ENCODE results near the gene PPIL1. TPM values are rescaled to one million over a fixed set of nuclear protein-coding genes. Genes with fewer than 3 reads are reported as not detected.

Gene PPIL1
- total and polyA plus RNA-seq, 7 donors: 13.2 to 28.0 (median 17.4) TPM

GRCh38 chr6:36857325-36857724 is 17.3 kb downstream of the PPIL1 start:
- TF ChIP-seq CTCF (IDR thresholded peaks at IDR 0.05): no peak
- no peak for TF ChIP-seq POLR2A (IDR thresholded peaks at IDR 0.05)
- TF ChIP-seq EP300 (IDR thresholded peaks at IDR 0.05): no peak
- TF ChIP-seq POLR2AphosphoS5 (IDR thresholded peaks at IDR 0.05): no peak
- Histone ChIP-seq H3K27me3 (no peaks in the 10 kb centered on the region), H3K36me3 (peaks cover 0 to 10% (median 0%) of the 10 kb centered on the region in 4 donors), H3K4me3 (no peak overlapping the region), H3K9me3 (no peaks in the 10 kb centered on the region), H3K4me1 (peaks cover 0 to 37% (median 14%) of the 10 kb centered on the region in 4 donors), H3K27ac (peak overlapping the region in 1 of 4 donors; percentile 15)
- DNase-seq: no peak
- intact Hi-C loops (cut with DNase I): loop anchor here (10.0 kb wide), 1 partner anchor 233 kb away; no protein-coding TSS in a partner anchor
- WGBS, 2 donors: 97 to 98% methylated on average over 4 of the region's 4 CpGs

GRCh38 chr6:36856277-36856676 is 18.3 kb downstream of the PPIL1 start:
- no peaks in the 10 kb centered on the region for H3K9me3 ChIP-seq
- intact Hi-C loops (cut with DNase I): loop anchor here (10.0 kb wide), 1 partner anchor 231 kb away; no protein-coding TSS in a partner anchor
- peaks cover 0 to 10% (median 0%) of the 10 kb centered on the region in 4 donors for H3K36me3 ChIP-seq
- H3K27me3 ChIP-seq: no peaks in the 10 kb centered on the region
- no peak for DNase-seq
- no peak for TF ChIP-seq POLR2AphosphoS5 (IDR thresholded peaks at IDR 0.05)
- TF ChIP-seq CTCF (IDR thresholded peaks at IDR 0.05): no peak
- TF ChIP-seq POLR2A (IDR thresholded peaks at IDR 0.05): no peak
- no peak for TF ChIP-seq EP300 (IDR thresholded peaks at IDR 0.05)
- H3K4me1 ChIP-seq: peaks cover 0 to 47% (median 19%) of the 10 kb centered on the region in 4 donors
- H3K4me3 ChIP-seq: no peak overlapping the region
- WGBS, 2 donors: 83 to 92% methylated on average over 8 of the region's 8 CpGs
- H3K27ac ChIP-seq: no peak overlapping the region

- no peak overlapping the region for H3K4me3 ChIP-seq
- no peaks in the 10 kb centered on the region for H3K9me3 ChIP-seq
- intact Hi-C loops (cut with DNase I): loop anchor here (10.0 kb wide), 1 partner anchor 231 kb away; no protein-coding TSS in a partner anchor
- WGBS, 2 donors: 93 to 95% methylated on average over 10 of the region's 10 CpGs
- no peaks in the 10 kb centered on the region for H3K27me3 ChIP-seq
- TF ChIP-seq POLR2A (IDR thresholded peaks at IDR 0.05) (no peak), EP300 (IDR thresholded peaks at IDR 0.05) (no peak), POLR2AphosphoS5 (IDR thresholded peaks at IDR 0.05) (no peak), CTCF (IDR thresholded peaks at IDR 0.05) (no peak)
- peaks cover 0 to 47% (median 20%) of the 10 kb centered on the region in 4 donors for H3K4me1 ChIP-seq
- H3K36me3 ChIP-seq: peaks cover 0 to 10% (median 0%) of the 10 kb centered on the region in 4 donors
- no peak for DNase-seq
- peak overlapping the region in 1 of 4 donors; percentile 3 for H3K27ac ChIP-seq
Observed at GRCh38 chr6:36855750-36856149, 18.9 kb downstream of the PPIL1 start.

- no peak for TF ChIP-seq EP300 (IDR thresholded peaks at IDR 0.05)
- no peak for TF ChIP-seq POLR2A (IDR thresholded peaks at IDR 0.05)
- no peak for TF ChIP-seq CTCF (IDR thresholded peaks at IDR 0.05)
- TF ChIP-seq POLR2AphosphoS5 (IDR thresholded peaks at IDR 0.05): peak in 1 of 4 donors; percentile 61
- Histone ChIP-seq H3K4me1 (peaks cover 0 to 35% (median 15%) of the 10 kb centered on the region in 4 donors), H3K4me3 (no peak overlapping the region), H3K27ac (peak overlapping the region in 3 of 4 donors; percentile 28 to 70 (median 53)), H3K9me3 (no peaks in the 10 kb centered on the region), H3K27me3 (no peaks in the 10 kb centered on the region), H3K36me3 (peaks cover 0 to 10% (median 0%) of the 10 kb centered on the region in 4 donors)
- intact Hi-C loops (cut with DNase I): loop anchor here (10.0 kb wide), 1 partner anchor 229 kb away; no protein-coding TSS in a partner anchor
- 81 to 82% methylated on average over 5 of the region's 5 CpGs for WGBS, 2 donors
- peak; percentile 83 for DNase-seq
Observed at GRCh38 chr6:36853325-36853724, 21.3 kb downstream of the PPIL1 start.

All from sigmoid colon (tissue), 7 donors.